Testis (tissue), 2 donors: ENCODE results near the gene WWP2.

ENCODE experiments used
- POLR2A ChIP-seq: fragments of 450-650 bp; IDR thresholded peaks from one replicate; pipeline ENCODE4 v1.6.1; 2017; ENCODE audit warnings: antibody characterized with exemption, mild to moderate bottlenecking, moderate library complexity
- TF ChIP-seq, protein P1 (sequence below), 3 experiments: fragments of 450-650 bp in 2 of 3; fragments of 200-600 bp in 1 of 3; sonication (generic) in 1 of 3; IDR thresholded peaks; one replicate each; pipeline ENCODE4 v1.5.1; 2016 to 2019; ENCODE audit warnings: antibody characterized with exemption in 3 of 3, mild to moderate bottlenecking in 2 of 3, moderate library complexity in 1 of 3

DNA sequence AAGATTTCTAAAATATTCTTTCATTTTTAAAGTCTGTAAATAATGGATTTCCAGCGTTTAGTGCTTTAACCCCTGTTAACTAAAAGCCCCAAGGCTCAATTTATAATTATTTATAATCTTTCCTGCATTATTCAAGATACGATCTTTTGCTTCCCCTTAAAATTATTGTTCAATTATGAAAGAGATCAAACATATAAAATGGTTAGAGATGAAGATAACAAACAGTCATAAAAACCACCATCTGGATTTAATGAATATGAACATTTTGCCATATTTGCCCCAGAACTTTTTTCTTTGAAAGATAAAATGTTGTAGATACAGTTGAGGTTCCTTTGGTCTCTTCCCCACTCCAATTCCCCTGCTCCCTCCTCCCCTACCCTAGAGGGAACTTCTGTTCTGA is 17.6 kb downstream of the WWP2 start:
- TF ChIP-seq, protein P1, sequence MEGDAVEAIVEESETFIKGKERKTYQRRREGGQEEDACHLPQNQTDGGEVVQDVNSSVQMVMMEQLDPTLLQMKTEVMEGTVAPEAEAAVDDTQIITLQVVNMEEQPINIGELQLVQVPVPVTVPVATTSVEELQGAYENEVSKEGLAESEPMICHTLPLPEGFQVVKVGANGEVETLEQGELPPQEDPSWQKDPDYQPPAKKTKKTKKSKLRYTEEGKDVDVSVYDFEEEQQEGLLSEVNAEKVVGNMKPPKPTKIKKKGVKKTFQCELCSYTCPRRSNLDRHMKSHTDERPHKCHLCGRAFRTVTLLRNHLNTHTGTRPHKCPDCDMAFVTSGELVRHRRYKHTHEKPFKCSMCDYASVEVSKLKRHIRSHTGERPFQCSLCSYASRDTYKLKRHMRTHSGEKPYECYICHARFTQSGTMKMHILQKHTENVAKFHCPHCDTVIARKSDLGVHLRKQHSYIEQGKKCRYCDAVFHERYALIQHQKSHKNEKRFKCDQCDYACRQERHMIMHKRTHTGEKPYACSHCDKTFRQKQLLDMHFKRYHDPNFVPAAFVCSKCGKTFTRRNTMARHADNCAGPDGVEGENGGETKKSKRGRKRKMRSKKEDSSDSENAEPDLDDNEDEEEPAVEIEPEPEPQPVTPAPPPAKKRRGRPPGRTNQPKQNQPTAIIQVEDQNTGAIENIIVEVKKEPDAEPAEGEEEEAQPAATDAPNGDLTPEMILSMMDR (IDR thresholded peaks at IDR 0.05) = no peak
- TF ChIP-seq POLR2A = no peak
